ENCODE results near the gene MATN3.
"Not testable (repeated sequence)": the region's sequence is repeated elsewhere in the genome, so short reads cannot be mapped to it uniquely, and the experiment has no call there.

DNA sequence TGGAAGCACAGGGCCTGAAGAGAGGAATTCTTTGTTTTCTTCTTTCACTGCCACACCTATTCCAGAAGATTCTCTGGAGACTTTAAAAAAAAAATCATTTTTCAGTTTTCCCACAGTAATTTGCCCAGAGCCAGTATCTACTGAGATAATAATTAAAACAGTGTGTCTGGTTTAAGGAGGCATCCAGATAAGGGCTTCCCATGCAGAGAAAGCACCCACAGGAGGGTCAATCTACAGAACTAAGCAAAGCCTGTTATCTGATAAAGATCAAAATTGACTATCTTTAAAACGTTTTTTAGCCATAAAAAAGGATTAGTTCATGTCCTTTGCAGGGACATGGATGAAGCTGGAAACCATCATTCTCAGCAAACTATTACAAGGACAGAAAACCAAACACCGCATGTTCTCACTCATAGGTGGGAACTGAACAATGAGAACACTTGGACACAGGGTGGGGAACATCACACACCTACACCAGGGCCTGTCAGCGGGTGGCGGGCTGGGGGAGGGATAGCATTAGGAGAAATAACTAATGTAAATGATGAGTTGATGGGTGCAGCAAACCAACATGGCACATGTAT is 33.3 kb upstream of the MATN3 start:
- TF ChIP-seq, protein P1, sequence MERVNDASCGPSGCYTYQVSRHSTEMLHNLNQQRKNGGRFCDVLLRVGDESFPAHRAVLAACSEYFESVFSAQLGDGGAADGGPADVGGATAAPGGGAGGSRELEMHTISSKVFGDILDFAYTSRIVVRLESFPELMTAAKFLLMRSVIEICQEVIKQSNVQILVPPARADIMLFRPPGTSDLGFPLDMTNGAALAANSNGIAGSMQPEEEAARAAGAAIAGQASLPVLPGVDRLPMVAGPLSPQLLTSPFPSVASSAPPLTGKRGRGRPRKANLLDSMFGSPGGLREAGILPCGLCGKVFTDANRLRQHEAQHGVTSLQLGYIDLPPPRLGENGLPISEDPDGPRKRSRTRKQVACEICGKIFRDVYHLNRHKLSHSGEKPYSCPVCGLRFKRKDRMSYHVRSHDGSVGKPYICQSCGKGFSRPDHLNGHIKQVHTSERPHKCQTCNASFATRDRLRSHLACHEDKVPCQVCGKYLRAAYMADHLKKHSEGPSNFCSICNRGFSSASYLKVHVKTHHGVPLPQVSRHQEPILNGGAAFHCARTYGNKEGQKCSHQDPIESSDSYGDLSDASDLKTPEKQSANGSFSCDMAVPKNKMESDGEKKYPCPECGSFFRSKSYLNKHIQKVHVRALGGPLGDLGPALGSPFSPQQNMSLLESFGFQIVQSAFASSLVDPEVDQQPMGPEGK (CRISPR knock-in tag; IDR thresholded peaks at IDR 0.05; ENCODE audit: borderline replicate concordance): not testable (repeated sequence)
- TF ChIP-seq, protein P2, sequence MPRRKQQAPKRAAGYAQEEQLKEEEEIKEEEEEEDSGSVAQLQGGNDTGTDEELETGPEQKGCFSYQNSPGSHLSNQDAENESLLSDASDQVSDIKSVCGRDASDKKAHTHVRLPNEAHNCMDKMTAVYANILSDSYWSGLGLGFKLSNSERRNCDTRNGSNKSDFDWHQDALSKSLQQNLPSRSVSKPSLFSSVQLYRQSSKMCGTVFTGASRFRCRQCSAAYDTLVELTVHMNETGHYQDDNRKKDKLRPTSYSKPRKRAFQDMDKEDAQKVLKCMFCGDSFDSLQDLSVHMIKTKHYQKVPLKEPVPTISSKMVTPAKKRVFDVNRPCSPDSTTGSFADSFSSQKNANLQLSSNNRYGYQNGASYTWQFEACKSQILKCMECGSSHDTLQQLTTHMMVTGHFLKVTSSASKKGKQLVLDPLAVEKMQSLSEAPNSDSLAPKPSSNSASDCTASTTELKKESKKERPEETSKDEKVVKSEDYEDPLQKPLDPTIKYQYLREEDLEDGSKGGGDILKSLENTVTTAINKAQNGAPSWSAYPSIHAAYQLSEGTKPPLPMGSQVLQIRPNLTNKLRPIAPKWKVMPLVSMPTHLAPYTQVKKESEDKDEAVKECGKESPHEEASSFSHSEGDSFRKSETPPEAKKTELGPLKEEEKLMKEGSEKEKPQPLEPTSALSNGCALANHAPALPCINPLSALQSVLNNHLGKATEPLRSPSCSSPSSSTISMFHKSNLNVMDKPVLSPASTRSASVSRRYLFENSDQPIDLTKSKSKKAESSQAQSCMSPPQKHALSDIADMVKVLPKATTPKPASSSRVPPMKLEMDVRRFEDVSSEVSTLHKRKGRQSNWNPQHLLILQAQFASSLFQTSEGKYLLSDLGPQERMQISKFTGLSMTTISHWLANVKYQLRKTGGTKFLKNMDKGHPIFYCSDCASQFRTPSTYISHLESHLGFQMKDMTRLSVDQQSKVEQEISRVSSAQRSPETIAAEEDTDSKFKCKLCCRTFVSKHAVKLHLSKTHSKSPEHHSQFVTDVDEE (CRISPR knock-in tag; IDR thresholded peaks at IDR 0.05): peak; percentile 90
- TF ChIP-seq TCF4 (CRISPR knock-in tag; IDR thresholded peaks at IDR 0.05; ENCODE audit: borderline replicate concordance): peak; percentile 99
- TF ChIP-seq, protein P3, sequence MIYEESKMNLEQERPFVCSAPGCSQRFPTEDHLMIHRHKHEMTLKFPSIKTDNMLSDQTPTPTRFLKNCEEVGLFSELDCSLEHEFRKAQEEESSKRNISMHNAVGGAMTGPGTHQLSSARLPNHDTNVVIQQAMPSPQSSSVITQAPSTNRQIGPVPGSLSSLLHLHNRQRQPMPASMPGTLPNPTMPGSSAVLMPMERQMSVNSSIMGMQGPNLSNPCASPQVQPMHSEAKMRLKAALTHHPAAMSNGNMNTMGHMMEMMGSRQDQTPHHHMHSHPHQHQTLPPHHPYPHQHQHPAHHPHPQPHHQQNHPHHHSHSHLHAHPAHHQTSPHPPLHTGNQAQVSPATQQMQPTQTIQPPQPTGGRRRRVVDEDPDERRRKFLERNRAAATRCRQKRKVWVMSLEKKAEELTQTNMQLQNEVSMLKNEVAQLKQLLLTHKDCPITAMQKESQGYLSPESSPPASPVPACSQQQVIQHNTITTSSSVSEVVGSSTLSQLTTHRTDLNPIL (CRISPR knock-in tag; IDR thresholded peaks at IDR 0.05; ENCODE audit: low read depth): peak; percentile 66; the same call in 1 of the 2 replicates
- not testable (repeated sequence) for TF ChIP-seq ZC3H10, ZFP3, RARB (CRISPR knock-in tag; IDR thresholded peaks at IDR 0.05)

Measured in SK-N-SH treated with all-trans-retinoic acid at 6 μM for 48 hours (cell line).